Caki2 (cell line): ENCODE results near the gene UGT1A1. TPM values are rescaled to one million over a fixed set of nuclear protein-coding genes. Genes with fewer than 3 reads are reported as not detected.

Source experiments
- DNase-seq: peaks from one replicate; pipeline ENCODE4 v3.0.0-alpha.2; 2015; ENCODE audit warnings: low read depth
- in situ Hi-C: cut with HindIII; loops from 2 replicates; pipeline ENCODE4 v1.10.0; 2016; ENCODE audit warnings: low sequenced_read_pairs, low pct_unique_long_range_greater_than_20kb, mixed read lengths
- total RNA-seq: library from RNA; depleted of rRNA; stranded (reverse); fragments of >200 nt; shearing (Covaris generic); gene quantifications from 2 replicates; pipeline ENCODE4 v1.2.3, GENCODE V29; 2014; ENCODE audit warnings: low replicate concordance

Gene UGT1A1
- total RNA-seq, 1 experiment from 2014 or later: 10.4 TPM

GRCh38 chr2:233810385-233810784, 50.3 kb downstream of the UGT1A1 start:
- in situ Hi-C loops: no loop called here
- DNase-seq: no peak

DNA sequence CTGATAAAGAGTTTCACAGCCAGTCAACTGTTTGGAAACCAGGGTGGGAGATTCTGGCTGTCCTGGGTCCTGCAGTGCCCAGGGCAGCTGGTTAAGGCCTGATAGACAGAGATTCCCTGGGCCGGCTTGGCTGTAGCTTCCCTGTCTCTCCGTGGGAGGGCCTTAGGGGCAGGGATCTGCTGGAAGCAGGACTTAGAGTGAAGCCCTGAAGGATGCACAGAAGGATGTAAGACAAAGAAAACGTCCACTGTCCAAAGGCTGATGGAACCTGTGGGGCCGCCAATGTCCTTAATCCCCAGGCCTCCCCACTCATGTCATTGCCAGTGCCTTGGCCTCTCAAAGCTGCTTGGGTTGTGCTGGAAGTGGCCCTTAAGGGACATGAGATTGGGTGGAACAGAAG, 51.0 kb downstream of the UGT1A1 start:
- in situ Hi-C loops: no loop called here
- DNase-seq: no peak

DNA sequence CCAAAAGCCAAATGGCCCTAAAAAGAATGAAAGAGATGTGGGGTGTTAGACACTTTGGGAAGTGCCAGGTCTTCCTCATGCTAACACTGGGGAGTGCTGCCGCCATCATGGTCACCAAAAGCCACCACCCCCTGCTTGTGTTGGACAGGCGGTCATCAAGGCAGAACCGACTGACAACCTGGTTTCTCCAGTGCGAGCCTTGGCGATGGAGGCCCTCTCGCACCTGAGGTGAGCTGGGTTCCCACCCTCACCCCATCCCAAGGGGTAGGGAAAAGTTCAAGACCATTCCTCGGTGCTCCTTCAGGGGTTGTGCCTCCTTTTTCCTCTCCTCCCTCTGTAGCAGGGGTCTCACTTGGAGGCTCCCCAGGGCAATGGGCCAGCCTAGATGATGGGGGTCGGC, 51.7 kb downstream of the UGT1A1 start:
- no peak for DNase-seq
- in situ Hi-C loops: no loop called here

DNA sequence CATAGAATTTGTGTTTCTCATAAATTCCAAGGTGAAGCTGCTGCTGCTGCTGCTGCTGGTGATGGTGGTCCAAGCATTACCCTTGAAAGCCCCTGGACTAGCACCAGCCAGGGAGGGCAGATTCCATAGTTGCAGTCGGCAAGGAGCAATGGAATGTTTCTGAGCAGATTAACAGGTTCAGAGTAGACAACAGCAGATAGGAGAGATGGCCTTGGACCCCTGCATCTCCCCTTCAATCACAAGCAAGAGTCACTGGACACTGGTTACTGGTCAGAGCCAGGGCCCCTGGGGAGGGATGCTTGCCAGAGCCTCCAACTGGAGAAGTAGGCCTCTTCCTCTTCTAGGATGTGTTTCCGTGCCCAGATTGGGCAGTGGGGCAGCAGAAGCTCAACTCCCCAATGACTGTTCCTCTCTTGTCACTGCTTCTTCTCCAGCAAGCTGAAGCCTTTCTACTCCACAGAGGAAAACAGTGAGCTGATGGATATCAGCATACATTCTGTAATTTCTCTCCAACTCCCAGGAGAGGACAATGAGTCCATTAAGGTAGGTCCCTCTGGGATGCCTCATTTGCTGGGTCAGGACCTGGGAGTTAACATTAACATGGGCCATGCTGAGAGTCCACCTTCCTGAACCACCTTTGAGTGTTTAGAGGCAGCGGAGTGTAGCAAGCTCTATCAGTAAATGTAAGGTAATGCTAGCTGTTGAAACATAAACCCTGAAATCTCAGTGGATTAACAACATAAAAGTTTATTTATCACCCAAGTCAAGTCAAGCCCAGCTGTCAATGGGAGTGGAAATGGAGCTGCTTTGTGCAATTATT, 53.4 kb downstream of the UGT1A1 start:
- DNase-seq: no peak
- in situ Hi-C loops: no loop called here

GRCh38 chr2:233814056-233814835, 54.2 kb downstream of the UGT1A1 start:
- no peak for DNase-seq
- in situ Hi-C loops: no loop called here

GRCh38 chr2:233815861-233816260, 55.8 kb downstream of the UGT1A1 start:
- no peak for DNase-seq
- in situ Hi-C loops: no loop called here

- in situ Hi-C loops: no loop called here
- DNase-seq: no peak
These were observed 56.3 kb downstream of the UGT1A1 start for GRCh38 chr2:233816334-233816733.

DNA sequence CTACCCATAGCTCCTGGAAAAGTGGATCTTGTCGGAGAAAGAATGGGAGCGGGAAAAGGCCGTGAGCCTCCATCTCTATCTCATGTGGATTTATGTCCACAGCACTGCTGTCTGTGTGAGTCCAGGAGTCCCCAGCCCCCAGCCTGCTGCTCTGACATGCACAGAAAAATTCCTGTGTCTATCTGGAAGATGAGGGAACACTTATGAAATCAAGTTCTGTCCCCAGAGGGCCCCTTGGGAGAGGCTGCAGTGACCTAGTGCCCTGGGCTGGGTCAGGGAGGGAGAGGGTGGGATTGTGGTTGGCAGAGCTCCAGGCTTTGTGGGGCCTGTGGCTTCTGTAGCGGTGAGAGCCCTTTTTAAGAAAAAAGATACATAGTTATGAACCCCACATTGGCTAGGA, 56.7 kb downstream of the UGT1A1 start:
- in situ Hi-C loops: no loop called here
- no peak for DNase-seq

DNA sequence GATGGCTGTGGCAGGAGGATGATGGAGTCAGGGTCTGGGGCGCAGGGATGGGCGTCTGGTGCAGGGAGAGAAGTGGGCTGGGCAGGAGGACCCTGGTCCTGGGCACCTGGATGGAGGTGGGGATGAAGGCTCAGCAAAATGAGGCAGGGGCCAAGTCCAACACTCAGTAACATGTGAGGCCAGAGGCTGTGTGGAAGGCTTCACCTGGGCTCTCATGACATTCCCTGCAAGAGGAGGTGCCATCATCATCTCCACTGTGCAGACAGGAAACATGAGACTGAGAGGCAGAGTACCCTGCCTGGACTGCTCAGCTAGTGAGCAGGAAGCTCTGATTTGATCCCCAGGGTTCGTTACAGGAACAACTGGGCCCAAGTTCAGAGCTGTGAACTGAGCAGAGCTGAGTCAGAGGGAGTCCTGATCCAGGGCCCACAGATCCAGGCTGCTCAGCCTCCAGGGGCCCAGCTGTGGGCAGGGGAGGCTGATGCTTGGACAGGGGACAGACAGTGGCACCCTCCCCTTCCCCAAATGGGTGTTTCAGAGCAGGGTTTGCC, 57.4 kb downstream of the UGT1A1 start:
- DNase-seq: no peak
- in situ Hi-C loops: no loop called here

DNA sequence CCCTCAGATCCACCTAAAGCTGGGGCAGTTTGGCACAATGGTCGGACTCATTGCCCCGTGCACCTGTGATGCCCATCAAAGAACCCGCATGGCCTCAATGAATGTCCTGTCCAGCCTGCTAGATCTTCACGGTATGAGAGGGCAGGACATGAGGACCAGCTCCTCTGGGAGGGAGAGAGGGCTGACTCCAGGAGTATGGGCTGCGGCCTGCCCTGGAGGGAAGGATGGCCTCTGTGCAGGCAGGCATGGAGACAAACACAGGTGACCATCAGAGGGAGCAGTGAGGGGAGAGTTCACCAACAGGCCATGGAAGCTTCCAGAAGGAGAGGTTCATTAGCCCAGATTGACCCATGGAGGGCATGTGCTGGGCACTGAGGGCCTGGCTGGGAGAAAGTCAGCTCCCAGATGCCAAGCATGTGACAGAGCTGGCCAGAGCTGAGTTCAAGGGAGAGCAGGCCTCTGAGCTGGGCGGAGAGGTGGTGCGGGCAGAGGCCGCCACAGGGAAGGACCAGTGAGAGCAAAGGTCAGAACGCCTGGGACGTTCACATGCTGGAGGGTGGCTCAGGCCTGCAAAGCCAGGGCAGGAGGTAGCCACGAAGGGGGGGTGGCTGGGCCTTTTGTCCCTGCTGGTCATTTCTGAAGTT, 58.0 kb downstream of the UGT1A1 start:
- in situ Hi-C loops: no loop called here

GRCh38 chr2:233818639-233819621, 58.9 kb downstream of the UGT1A1 start:
- in situ Hi-C loops: no loop called here
- DNase-seq: no peak

More for the DNA sequence above, 58.0 kb downstream of the UGT1A1 start:
- DNase-seq: no peak

DNA sequence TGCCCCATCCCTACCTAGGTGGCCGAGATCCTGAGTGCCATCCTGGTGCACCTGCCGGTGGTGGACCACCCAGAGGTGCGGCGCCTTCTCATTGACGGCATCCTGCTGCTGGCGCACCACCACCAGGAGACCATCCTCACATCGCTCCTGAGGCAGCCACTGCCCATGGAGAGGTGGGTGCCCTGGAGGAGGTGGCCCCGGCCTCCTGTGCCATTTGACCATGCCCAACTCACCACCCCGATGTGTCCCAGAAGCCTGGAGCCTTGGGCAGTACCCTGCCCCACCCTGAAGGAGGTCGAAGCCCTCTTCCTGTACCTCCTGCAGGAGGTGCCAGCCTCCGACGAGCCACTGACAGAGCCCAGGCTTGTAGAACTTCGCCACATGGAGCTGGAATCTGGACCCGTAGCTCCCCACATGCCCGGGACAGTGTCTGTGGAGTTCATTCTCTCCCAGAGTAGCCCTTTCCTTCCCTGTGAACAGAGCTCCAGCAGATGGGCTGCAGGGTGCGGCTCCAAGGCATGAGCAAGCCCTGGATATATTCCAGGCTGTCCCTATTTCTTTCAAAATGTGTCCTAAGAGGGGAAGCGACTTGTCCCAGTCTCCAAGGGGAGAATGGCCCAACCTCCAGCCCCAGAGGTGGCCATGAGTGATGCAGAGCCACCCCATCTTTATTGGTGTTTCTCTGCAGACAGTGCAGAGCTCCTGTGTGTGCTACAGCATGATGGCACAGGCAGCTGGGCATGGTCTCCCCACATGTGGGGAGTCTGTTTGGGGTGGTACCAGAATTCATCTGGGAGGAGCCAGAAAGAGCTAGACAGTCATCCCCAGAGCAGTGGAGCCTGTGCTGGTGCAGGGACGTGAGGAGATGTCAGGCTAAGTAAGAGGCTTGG, 60.1 kb downstream of the UGT1A1 start:
- in situ Hi-C loops: no loop called here

GRCh38 chr2:233820774-233821105, 60.7 kb downstream of the UGT1A1 start:
- DNase-seq: no peak
- in situ Hi-C loops: no loop called here

More for the DNA sequence above, 60.1 kb downstream of the UGT1A1 start:
- no peak for DNase-seq

DNA sequence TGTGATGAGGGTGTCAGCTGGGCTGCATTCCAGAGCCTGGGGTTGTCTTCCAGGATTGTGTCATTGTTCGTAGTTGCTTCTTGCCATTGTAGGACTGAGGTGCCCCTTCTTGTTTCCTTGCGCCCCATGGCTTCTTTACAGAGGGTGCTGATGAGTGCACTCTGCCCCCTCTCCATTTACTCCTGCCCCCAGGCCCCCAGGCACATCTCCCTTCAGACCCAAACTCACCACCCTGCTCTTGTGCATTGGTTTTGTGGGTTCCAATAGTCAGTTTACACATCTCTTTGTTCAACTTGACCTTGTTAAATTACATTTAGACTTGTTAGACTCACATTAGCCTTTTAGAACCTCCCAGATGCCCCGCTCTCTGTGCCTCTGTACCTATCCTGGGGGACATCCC, 61.1 kb downstream of the UGT1A1 start:
- in situ Hi-C loops: no loop called here
- DNase-seq: no peak

DNA sequence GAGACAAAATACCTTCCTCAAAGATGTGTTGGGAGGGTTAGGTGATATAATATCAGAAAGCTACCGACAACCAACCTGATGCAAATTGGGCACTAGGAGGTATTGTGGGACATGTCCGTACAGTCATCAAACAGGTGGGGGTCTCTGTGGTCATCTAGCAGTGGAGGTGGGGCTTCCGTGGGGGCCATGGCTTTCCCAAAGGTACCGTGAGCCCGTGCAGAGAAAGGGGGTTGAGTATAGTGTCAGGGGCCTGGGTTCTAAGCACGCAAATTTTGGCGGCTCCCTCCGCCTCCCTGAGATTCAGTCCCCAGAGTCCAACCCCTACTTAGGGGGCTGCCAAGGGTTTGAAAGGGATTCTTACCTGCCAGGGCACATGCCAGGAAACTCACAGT, 61.6 kb downstream of the UGT1A1 start:
- no peak for DNase-seq
- in situ Hi-C loops: no loop called here

DNA sequence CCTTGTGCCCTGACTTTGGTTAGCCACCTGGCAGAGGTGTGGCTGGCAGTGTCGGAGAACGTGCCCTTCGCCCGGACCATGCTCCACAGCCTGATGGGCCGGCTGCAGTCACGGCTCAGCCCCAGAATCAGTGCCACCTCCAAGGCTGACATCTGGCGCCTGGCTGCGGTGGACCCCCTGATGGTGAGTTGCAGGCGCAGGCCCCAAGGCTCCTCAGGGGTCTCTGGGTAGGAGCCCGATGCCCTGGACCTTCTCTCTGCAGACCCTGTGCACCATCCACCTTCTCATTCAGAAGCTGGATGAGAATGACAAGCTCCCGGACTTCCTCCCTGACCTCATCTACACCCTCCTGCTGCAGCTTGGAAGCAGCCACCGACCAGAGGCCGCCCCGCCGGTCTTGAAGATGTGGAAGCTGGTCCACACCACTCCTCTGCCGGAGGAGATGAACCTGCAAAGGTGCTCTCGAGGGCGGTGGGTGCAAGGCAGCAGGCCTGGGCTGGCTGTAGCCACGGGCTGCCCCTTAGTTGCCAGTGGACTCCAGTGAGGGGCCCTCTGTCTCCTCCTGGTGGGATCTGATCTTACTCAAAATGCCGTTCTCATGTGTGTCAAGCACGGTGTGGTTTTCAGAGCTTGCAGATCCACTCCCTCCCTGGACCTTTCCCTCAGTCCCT, 62.2 kb downstream of the UGT1A1 start:
- in situ Hi-C loops: no loop called here

More for the DNA sequence above, 62.2 kb downstream of the UGT1A1 start:
- no peak for DNase-seq
